Ishikawa (cell line): ENCODE measurements around the gene CNOT11.

ENCODE experiments used
- CEBPB ChIP-seq: IDR thresholded peaks from 2 replicates; pipeline ENCODE4 v1.6.1; 2012
- CREB1 ChIP-seq: IDR thresholded peaks from 2 replicates; pipeline ENCODE4 v1.6.1; 2012; ENCODE audit warnings: low read depth
- EGR1 ChIP-seq: IDR thresholded peaks from 2 replicates; pipeline ENCODE4 v1.6.1; 2012
- EP300 ChIP-seq: IDR thresholded peaks from 2 replicates; pipeline ENCODE4 v1.6.1; 2012; ENCODE audit warnings: borderline replicate concordance
- FOXM1 ChIP-seq: IDR thresholded peaks from 2 replicates; pipeline ENCODE4 v1.6.1; 2012; ENCODE audit warnings: low read depth, borderline replicate concordance
- MAX ChIP-seq: IDR thresholded peaks from 2 replicates; pipeline ENCODE4 v1.6.1; 2012
- NFIC ChIP-seq: IDR thresholded peaks from 2 replicates; pipeline ENCODE4 v1.6.1; 2012
- RAD21 ChIP-seq: IDR thresholded peaks from 2 replicates; pipeline ENCODE4 v1.6.1; 2012; ENCODE audit warnings: low read depth
- REST ChIP-seq: IDR thresholded peaks from 2 replicates; pipeline ENCODE4 v1.6.1; 2012; ENCODE audit warnings: low read depth, mild to moderate bottlenecking
- TAF1 ChIP-seq: IDR thresholded peaks from 2 replicates; pipeline ENCODE4 v1.6.1; 2012; ENCODE audit warnings: low read depth, mild to moderate bottlenecking
- TCF12 ChIP-seq: IDR thresholded peaks from 2 replicates; pipeline ENCODE4 v1.6.1; 2012; ENCODE audit warnings: low read depth
- TEAD4 ChIP-seq: IDR thresholded peaks from 2 replicates; pipeline ENCODE4 v1.6.1; 2012
- USF1 ChIP-seq: IDR thresholded peaks from 2 replicates; pipeline ENCODE4 v1.6.1; 2012
- YY1 ChIP-seq: IDR thresholded peaks from 2 replicates; pipeline ENCODE4 v1.6.1; 2012; ENCODE audit warnings: low read depth
- ZBTB7A ChIP-seq: IDR thresholded peaks from 2 replicates; pipeline ENCODE4 v1.6.1; 2012; ENCODE audit warnings: low read depth

The CNOT11 gene

GRCh38 chr2:101270700-101271259, 18.1 kb downstream of the CNOT11 start:
- no peak for TF ChIP-seq CEBPB
- TF ChIP-seq TAF1: no peak
- no peak for TF ChIP-seq NFIC
- no peak for TF ChIP-seq YY1
- TF ChIP-seq FOXM1: no peak
- TF ChIP-seq EP300: no peak
- no peak for TF ChIP-seq USF1
- no peak for TF ChIP-seq TCF12

GRCh38 chr2:101272045-101272784, 19.5 kb downstream of the CNOT11 start:
- TF ChIP-seq TAF1 (no peak), NFIC (no peak), RAD21 (no peak), CEBPB (no peak), REST (no peak), CREB1 (no peak), EGR1 (no peak)

- TF ChIP-seq CREB1 (no peak), TCF12 (no peak), MAX (no peak), ZBTB7A (no peak), TEAD4 (no peak), RAD21 (no peak)
Measured at GRCh38 chr2:101273056-101273455, 20.4 kb downstream of the CNOT11 start.

- TF ChIP-seq RAD21 (no peak), NFIC (no peak), CREB1 (no peak), TAF1 (no peak), EGR1 (no peak), CEBPB (no peak), REST (no peak), EP300 (no peak), TCF12 (no peak)
Measured at GRCh38 chr2:101274142-101274541, 21.5 kb downstream of the CNOT11 start.

GRCh38 chr2:101277111-101277510, 24.4 kb downstream of the CNOT11 start:
- TF ChIP-seq RAD21 (no peak), EGR1 (no peak), FOXM1 (no peak), CREB1 (no peak), TEAD4 (no peak), YY1 (no peak), REST (no peak), USF1 (no peak), CEBPB (no peak), TCF12 (no peak), ZBTB7A (no peak), EP300 (no peak), TAF1 (no peak), MAX (no peak), NFIC (no peak)
